Lower lobe of right lung (tissue), 2 donors: ENCODE results near the gene RGP1. TPM values are rescaled to one million over a fixed set of nuclear protein-coding genes. Genes with fewer than 3 reads are reported as not detected.

Source experiments
- ATAC-seq, 2 donors: fragments of 200-7000 bp; cut with Tn5 transposase; one replicate each; pipeline ENCODE4 v1.9.1; 2020 to 2022; ENCODE audit warnings: mild to moderate bottlenecking in 2 of 2, moderate library complexity in 2 of 2
- DNase-seq: peaks from one replicate; pipeline ENCODE4 v3.0.0-alpha.2; 2020
- H3K27ac ChIP-seq: fragments of 200-600 bp; one replicate; pipeline ENCODE4 v1.8.0; 2022
- H3K27me3 ChIP-seq: fragments of 200-600 bp; one replicate; pipeline ENCODE4 v1.8.0; 2022; ENCODE audit warnings: low read depth
- H3K36me3 ChIP-seq: fragments of 200-600 bp; one replicate; pipeline ENCODE4 v1.8.0; 2022; ENCODE audit warnings: mild to moderate bottlenecking
- H3K4me1 ChIP-seq: fragments of 200-600 bp; one replicate; pipeline ENCODE4 v1.8.0; 2022
- H3K4me3 ChIP-seq: fragments of 200-600 bp; one replicate; pipeline ENCODE4 v1.8.0; 2022; ENCODE audit warnings: mild to moderate bottlenecking
- H3K9me3 ChIP-seq: fragments of 200-600 bp; one replicate; pipeline ENCODE4 v1.8.0; 2022
- intact Hi-C: fragments of 100-400 bp; cut with DNase I; formaldehyde crosslinking; loops from one replicate; pipeline ENCODE4 v1.11.0; 2022
- microRNA-seq: library from miRNA; unstranded; fragments of <30 nt; microRNA quantifications from one replicate; pipeline ENCODE4 v1.2.0, GENCODE V29; 2020; ENCODE audit warnings: borderline number of aligned reads
- total RNA-seq: library from RNA; stranded (reverse); fragmentation: NEBNext Ultra II Directional; extraction: Animal tissue kit (Norgen Biotek cat#: 25700); gene quantifications from one replicate; pipeline ENCODE4 v1.2.1, GENCODE V29; 2021
- TF ChIP-seq, protein P1 (sequence below): fragments of 200-600 bp; IDR thresholded peaks from one replicate; pipeline ENCODE4 v1.8.0; 2022; ENCODE audit warnings: antibody characterized with exemption, mild to moderate bottlenecking
- donor health status: DM: no; HTN: yes; CAD: no; lungs with severe emphysema.

Gene RGP1
- total RNA-seq, 1 donor from 2014 or later, result 29.6 TPM

DNA sequence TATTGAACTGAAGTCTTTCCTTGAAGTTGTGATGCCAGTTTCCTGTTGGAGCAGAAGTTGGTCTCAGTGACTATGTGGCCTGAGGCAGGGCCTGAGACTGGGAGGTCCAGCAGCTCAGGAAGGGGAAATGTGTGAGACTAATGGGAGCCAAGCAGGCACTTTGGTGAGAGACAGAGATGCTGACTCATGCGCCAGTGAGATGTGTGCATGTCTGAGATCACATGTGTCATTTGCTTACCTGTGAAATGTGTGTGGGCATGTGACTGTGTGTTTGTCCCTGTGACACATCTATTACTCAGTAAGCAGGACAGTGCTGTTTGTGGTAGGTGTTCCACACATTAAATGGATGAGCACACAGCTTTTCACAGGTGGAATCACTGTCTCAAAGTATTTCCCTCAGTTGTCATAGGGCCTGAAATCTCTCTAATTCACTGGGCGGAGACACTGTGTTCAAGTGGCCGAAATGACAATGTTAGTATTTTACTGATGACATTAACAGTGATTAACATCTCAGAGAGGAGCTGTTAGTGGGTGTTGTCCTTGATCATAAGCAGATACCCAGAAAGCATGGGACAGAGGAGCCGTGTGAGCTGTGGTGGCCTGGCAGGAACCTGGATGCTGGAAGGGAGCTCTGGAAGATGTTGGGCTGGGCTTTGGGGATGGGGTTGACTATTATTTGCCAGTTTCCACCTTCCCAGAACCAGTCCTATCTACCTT is 49.7 kb downstream of the RGP1 start:
- H3K4me1 ChIP-seq, result peaks cover 16% of the 10 kb centered on the region
- DNase-seq, result no peak
- H3K36me3 ChIP-seq, result peaks cover 38% of the 10 kb centered on the region
- TF ChIP-seq, protein P1, sequence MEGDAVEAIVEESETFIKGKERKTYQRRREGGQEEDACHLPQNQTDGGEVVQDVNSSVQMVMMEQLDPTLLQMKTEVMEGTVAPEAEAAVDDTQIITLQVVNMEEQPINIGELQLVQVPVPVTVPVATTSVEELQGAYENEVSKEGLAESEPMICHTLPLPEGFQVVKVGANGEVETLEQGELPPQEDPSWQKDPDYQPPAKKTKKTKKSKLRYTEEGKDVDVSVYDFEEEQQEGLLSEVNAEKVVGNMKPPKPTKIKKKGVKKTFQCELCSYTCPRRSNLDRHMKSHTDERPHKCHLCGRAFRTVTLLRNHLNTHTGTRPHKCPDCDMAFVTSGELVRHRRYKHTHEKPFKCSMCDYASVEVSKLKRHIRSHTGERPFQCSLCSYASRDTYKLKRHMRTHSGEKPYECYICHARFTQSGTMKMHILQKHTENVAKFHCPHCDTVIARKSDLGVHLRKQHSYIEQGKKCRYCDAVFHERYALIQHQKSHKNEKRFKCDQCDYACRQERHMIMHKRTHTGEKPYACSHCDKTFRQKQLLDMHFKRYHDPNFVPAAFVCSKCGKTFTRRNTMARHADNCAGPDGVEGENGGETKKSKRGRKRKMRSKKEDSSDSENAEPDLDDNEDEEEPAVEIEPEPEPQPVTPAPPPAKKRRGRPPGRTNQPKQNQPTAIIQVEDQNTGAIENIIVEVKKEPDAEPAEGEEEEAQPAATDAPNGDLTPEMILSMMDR, result no peak
- H3K27ac ChIP-seq, result no peak overlapping the region
- no peak for ATAC-seq
- intact Hi-C loops, result no loop called here
- H3K4me3 ChIP-seq, result no peak overlapping the region
- no peaks in the 10 kb centered on the region for H3K9me3 ChIP-seq
- H3K27me3 ChIP-seq, result no peaks in the 10 kb centered on the region

DNA sequence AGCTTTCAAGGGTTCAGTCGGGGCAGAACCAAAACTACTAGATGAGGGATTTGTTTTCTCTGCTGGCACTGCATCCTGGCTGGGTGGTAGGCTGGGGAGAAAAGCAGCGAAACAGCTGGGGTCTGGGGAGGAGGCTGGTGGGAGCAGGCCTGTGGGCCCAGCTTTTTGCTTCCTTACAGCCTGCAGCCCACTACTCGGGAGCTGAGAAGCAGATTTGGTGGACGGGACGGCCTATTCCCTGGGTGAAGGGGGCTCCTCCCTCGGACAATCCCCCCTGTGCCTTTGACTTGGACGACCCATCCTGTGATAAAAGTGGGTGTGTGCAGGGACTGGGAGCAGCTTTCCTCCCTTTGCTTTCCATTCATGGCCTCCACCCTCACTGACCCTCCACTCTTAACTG is 51.4 kb downstream of the RGP1 start:
- intact Hi-C loops, result no loop called here
- ATAC-seq, result peak in 1 of 2 donors; percentile 42
- Histone ChIP-seq H3K27me3 (no peaks in the 10 kb centered on the region), H3K27ac (no peak overlapping the region), H3K9me3 (no peaks in the 10 kb centered on the region), H3K36me3 (peaks cover 44% of the 10 kb centered on the region), H3K4me3 (no peak overlapping the region), H3K4me1 (no peaks in the 10 kb centered on the region)
- no peak for DNase-seq
- TF ChIP-seq, protein P1, result no peak

DNA sequence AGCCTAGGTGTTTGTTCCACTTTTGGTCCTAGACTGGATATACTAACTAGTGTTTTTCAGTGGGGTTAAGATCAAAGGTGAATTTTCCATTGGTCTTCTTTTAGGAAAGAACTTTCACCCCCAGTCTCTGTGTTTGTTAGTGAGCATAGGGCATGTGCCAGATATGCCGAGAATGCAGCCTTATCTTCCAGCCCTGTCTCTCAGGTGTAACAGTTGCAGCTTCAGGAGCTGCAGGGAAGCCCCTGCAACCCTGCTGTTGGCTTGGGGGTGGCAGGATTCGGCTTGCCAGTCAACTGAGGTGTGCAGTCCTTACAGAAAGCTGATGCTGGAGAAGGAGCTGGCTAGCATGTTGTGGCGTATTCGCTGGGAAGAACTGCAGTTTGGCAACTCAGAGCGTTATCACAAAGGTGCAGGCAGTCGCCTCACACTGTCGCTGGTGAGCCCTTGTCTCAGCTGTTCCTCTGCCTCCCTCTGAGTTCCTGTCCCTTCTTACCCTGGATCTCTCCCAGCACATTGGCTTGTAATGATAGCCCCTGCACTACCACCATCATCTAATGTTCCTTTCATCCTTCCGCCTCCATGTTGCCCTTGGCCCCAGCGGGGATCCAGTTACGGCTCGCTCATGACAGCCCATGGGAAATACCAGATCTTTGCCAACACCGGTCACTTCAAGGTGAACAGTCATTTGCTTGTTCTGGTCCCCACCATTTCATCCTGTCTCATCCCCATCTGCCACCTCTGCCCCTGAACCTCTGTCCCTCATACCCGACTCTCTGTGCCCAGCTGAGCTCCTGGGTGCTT is 52.4 kb downstream of the RGP1 start:
- no peak overlapping the region for H3K27ac ChIP-seq
- no peaks in the 10 kb centered on the region for H3K27me3 ChIP-seq
- no peak for DNase-seq
- intact Hi-C loops, result no loop called here
- no peaks in the 10 kb centered on the region for H3K4me1 ChIP-seq
- no peak for ATAC-seq
- peaks cover 54% of the 10 kb centered on the region for H3K36me3 ChIP-seq
- H3K4me3 ChIP-seq, result no peak overlapping the region
- TF ChIP-seq, protein P1, result no peak
- no peaks in the 10 kb centered on the region for H3K9me3 ChIP-seq

DNA sequence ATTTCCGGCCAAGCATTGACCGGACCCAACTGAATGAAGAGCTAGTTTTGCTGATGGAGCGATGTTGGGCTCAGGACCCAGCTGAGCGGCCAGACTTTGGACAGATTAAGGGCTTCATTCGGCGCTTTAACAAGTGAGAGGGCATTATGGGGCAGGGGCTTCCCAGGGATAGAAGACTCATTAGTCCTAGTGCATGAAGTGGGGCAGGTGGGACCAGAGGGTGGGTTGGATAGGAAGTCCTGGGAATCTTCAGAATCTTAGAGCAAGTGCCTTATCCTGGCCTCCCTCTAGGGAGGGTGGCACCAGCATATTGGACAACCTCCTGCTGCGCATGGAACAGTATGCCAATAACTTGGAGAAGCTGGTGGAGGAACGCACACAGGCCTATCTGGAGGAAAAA is 57.0 kb downstream of the RGP1 start:
- Histone ChIP-seq H3K27me3 (no peaks in the 10 kb centered on the region), H3K27ac (no peak overlapping the region), H3K9me3 (no peaks in the 10 kb centered on the region), H3K36me3 (peaks cover 76% of the 10 kb centered on the region), H3K4me3 (no peak overlapping the region), H3K4me1 (peaks cover 3% of the 10 kb centered on the region)
- ATAC-seq (no peak), DNase-seq (no peak)
- intact Hi-C loops, result no loop called here
- TF ChIP-seq, protein P1, result no peak

Small RNA genes within 50 kb of the gene (microRNA-seq; reads per million reads assigned to microRNA genes)
- gene MIR6852 (not detected), gene MIR6853 (not detected)

Other genes with a start within 250 kb of the RGP1 start
- 44.0 TPM for gene TESK1, start 144.0 kb upstream of the RGP1 start, total RNA-seq
- 4.5 TPM for gene CD72, start 130.9 kb upstream of the RGP1 start, total RNA-seq
- 1.5 TPM for gene SIT1, start 98.4 kb upstream of the RGP1 start, total RNA-seq
- gene RMRP, start 91.3 kb upstream of the RGP1 start, total RNA-seq, result 24,340 TPM
- 28.9 TPM for gene CCDC107, start 91.0 kb upstream of the RGP1 start, total RNA-seq
- gene ARHGEF39, start 84.1 kb upstream of the RGP1 start, total RNA-seq, result 1.2 TPM
- not detected for gene CA9, start 75.4 kb upstream of the RGP1 start, total RNA-seq
- gene TPM2, start 59.4 kb upstream of the RGP1 start, total RNA-seq, result 110 TPM
- 406 TPM for gene TLN1, start 17.1 kb upstream of the RGP1 start, total RNA-seq
- 28.1 TPM for gene CREB3, start 16.6 kb upstream of the RGP1 start, total RNA-seq
- gene GBA2, start 59 bp upstream of the RGP1 start, total RNA-seq, result 68.0 TPM
- not detected for gene MSMP, start 5.0 kb downstream of the RGP1 start, total RNA-seq
- 20.6 TPM for gene NPR2, start 42.3 kb downstream of the RGP1 start, total RNA-seq
- gene SPAG8, start 63.0 kb downstream of the RGP1 start, total RNA-seq, result 13.3 TPM
- 32.6 TPM for gene HINT2, start 65.8 kb downstream of the RGP1 start, total RNA-seq
- 0.32 TPM for gene FAM221B, start 79.4 kb downstream of the RGP1 start, total RNA-seq
- 12.6 TPM for gene TMEM8B, start 79.9 kb downstream of the RGP1 start, total RNA-seq
- not detected for gene OR13J1, start 121.1 kb downstream of the RGP1 start, total RNA-seq
- 8.7 TPM for gene HRCT1, start 156.9 kb downstream of the RGP1 start, total RNA-seq
- gene SPAAR, start 160.2 kb downstream of the RGP1 start, total RNA-seq, result 11.9 TPM
- not detected for gene OR2S2, start 208.9 kb downstream of the RGP1 start, total RNA-seq